Heart right ventricle (tissue), 16 donors: ENCODE results near the gene MTERF1. TPM values are rescaled to one million over a fixed set of nuclear protein-coding genes. Genes with fewer than 3 reads are reported as not detected.
A peak's percentile ranks its signal among the peaks of the same experiment; 100 is the strongest.

Experiments used
- ATAC-seq, 8 donors: fragments of 200-7000 bp; cut with Tn5 transposase; one replicate each; pipeline ENCODE4 v1.9.1; 2020; ENCODE audit warnings: mild to moderate bottlenecking in 8 of 8, moderate library complexity in 8 of 8, moderate number of reproducible peaks in 1 of 8
- DNase-seq, 2 donors: peaks; one replicate each; pipeline ENCODE4 v3.0.0-alpha.2; 2020
- H3K27ac ChIP-seq, 10 donors: fragments of 200-600 bp; sonication (generic) in 2 of 10; one replicate each; pipeline versions ENCODE4 v1.5.0 to v1.8.0; 2020 to 2022; ENCODE audit warnings: mild to moderate bottlenecking in 3 of 10
- H3K27me3 ChIP-seq, 7 donors: fragments of 200-600 bp; one replicate each; pipeline ENCODE4 v1.8.0; 2021 to 2022; ENCODE audit warnings: mild to moderate bottlenecking in 2 of 7
- H3K36me3 ChIP-seq, 9 donors: fragments of 200-600 bp; sonication (generic) in 1 of 9; one replicate each; pipeline versions ENCODE4 v1.5.0 to v1.8.0; 2020 to 2022; ENCODE audit warnings: mild to moderate bottlenecking in 2 of 9
- H3K4me1 ChIP-seq, 9 donors: fragments of 200-600 bp; sonication (generic) in 1 of 9; one replicate each; pipeline versions ENCODE4 v1.5.0 to v1.8.0; 2020 to 2022; ENCODE audit warnings: mild to moderate bottlenecking in 4 of 9
- H3K4me3 ChIP-seq, 10 donors: fragments of 200-600 bp; sonication (generic) in 2 of 10; one replicate each; pipeline versions ENCODE4 v1.5.0 to v1.8.0; 2020 to 2022; ENCODE audit warnings: mild to moderate bottlenecking in 7 of 10, moderate library complexity in 2 of 10
- H3K9me3 ChIP-seq, 11 donors: fragments of 200-600 bp in 10 of 11; sonication (generic) in 2 of 11; one replicate each; pipeline versions ENCODE4 v1.5.0 to v1.8.0; 2013 to 2022; ENCODE audit warnings: mild to moderate bottlenecking in 2 of 11, control low read depth in 1 of 11, moderate library complexity in 1 of 11
- CTCF ChIP-seq, 9 donors: fragments of 200-600 bp; sonication (generic) in 2 of 9; IDR thresholded peaks; one replicate each; pipeline versions ENCODE4 v1.5.0 to v1.8.0; 2021 to 2022; ENCODE audit warnings: antibody characterized with exemption in 9 of 9, mild to moderate bottlenecking in 5 of 9, moderate library complexity in 1 of 9
- WGBS, 2 donors: extraction: QIAGEN DNeasy Blood & Tissue Kit; methylation state at CpG; one replicate each; pipeline ENCODE4 v1.1.7; 2013; ENCODE audit warnings: inconsistent platforms in 1 of 2; 5-methylcytosine and 5-hydroxymethylcytosine counted together
- intact Hi-C, 10 donors: fragments of 100-400 bp; cut with DNase I; formaldehyde crosslinking; loops; one replicate each; pipeline versions ENCODE4 v1.11.1 to v1.14.2; 2022
- polyA plus RNA-seq, 2 donors: library from polyadenylated mRNA; stranded (reverse); fragments of 200-250 nt; gene quantifications; one replicate each; pipeline ENCODE4 v1.2.3, GENCODE V29; 2013
- total RNA-seq, 10 donors: library from RNA; stranded (reverse); fragmentation: NEBNext Ultra II Directional in 3 of 10; extraction: Animal tissue kit (Norgen Biotek cat#: 25700) in 3 of 10; gene quantifications; one replicate each; pipeline versions ENCODE4 v1.2.1 to v1.2.4, GENCODE V29; 2021 to 2023
- donor health status: Arrhythmogenic right ventricular cardiomyopathy.
- donor health status: ischemic (EF 13 %, LVEDD 7.1; RV severe dilation, severe dysfunction).
- donor health status: healthy with polysubstance abuse.
- donor health status: DM: no; HTN: yes; CAD: no.
- donor health status: DM: no; HTN: no; CAD: no.
- donor health status: ischemic (EF 25% LVEDD 6.9; RV normal size, moderate dysfunction).
- donor health status: ischemic (EF 25% LVEDD 5.7; RV mildly dilated, moderate dysfunction).
- donor health status: healthy.
- donor health status: DM: yes; HTN: yes; CAD: no.
- donor health status: Ischemic cardiomyopathy.
- donor health status: ischemic (EF 35%, LVEDD 5.7; RV mildly dilated, moderate dysfunction).
- donor health status: nonischemic (EF 11% LVEDD 7.7; RV severe dilation, severe dysfunction).
- donor health status: DM: yes; HTN: yes; CAD: no.
- donor health status: PGD.
- donor health status: ischemic (EF 29% LVEDD 5.4; RV normal size, mild dysfunction).
- donor health status: nonischemic (EF 23%, LVEDD 6.1; RV moderate dilation, normal function).

MTERF1 gene
- total and polyA plus RNA-seq, 12 donors, result 5.2 to 9.9 (median 7.1) TPM

- peak overlapping the region; percentile 59 to 91 (median 80) for H3K4me3 ChIP-seq
- intact Hi-C loops, result loop anchor here in 3 of 10 donors (2.0 to 10.0 kb wide), 4 partner anchors 61 to 795 kb away; partner anchors contain the start of genes AKAP9 (in 2 of the 3) and GATAD1 (in 1 of the 3)
- peaks cover 0 to 29% (median 23%) of the 10 kb centered on the region in 9 donors for H3K4me1 ChIP-seq
- no peaks in the 10 kb centered on the region for H3K9me3 ChIP-seq
- peaks cover 0 to 28% (median 0%) of the 10 kb centered on the region in 9 donors for H3K36me3 ChIP-seq
- 1 to 3% methylated on average over 9 of the region's 9 CpGs for WGBS, 2 donors
- H3K27me3 ChIP-seq, result no peaks in the 10 kb centered on the region
- ATAC-seq, result peak in 1 of 8 donors; percentile 2
- peak overlapping the region in 9 of 10 donors; percentile 8 to 84 (median 46) for H3K27ac ChIP-seq
- no peak for DNase-seq
- no peak for TF ChIP-seq CTCF (IDR thresholded peaks at IDR 0.05)
Measured at GRCh38 chr7:91880016-91880412, 488 bp downstream of the MTERF1 start.

GRCh38 chr7:91876391-91877133 is 3.9 kb downstream of the MTERF1 start:
- peak in 7 of 9 donors; percentile 16 to 63 (median 46) for TF ChIP-seq CTCF (IDR thresholded peaks at IDR 0.05)
- DNase-seq, result no peak
- intact Hi-C loops, result loop anchor here in 6 of 10 donors (5.0 to 10.0 kb wide), 3 partner anchors 568 to 792 kb away; partner anchors contain the start of gene GATAD1 (in 1 of the 6)
- Histone ChIP-seq H3K9me3 (no peaks in the 10 kb centered on the region), H3K4me3 (no peak overlapping the region), H3K36me3 (peaks cover 0 to 43% (median 0%) of the 10 kb centered on the region in 9 donors), H3K27ac (no peak overlapping the region), H3K4me1 (peaks cover 0 to 29% (median 23%) of the 10 kb centered on the region in 9 donors), H3K27me3 (no peaks in the 10 kb centered on the region)
- no peak for ATAC-seq
- WGBS, 2 donors, result 42 to 58% methylated on average over 4 of the region's 4 CpGs

GRCh38 chr7:91875851-91876250 is 4.7 kb downstream of the MTERF1 start:
- H3K36me3 ChIP-seq, result peaks cover 0 to 43% (median 0%) of the 10 kb centered on the region in 9 donors
- ATAC-seq (no peak), DNase-seq (no peak)
- no peaks in the 10 kb centered on the region for H3K27me3 ChIP-seq
- no peak for TF ChIP-seq CTCF (IDR thresholded peaks at IDR 0.05)
- no peak overlapping the region for H3K27ac ChIP-seq
- intact Hi-C loops, result loop anchor here in 6 of 10 donors (5.0 to 10.0 kb wide), 3 partner anchors 569 to 791 kb away; partner anchors contain the start of gene GATAD1 (in 1 of the 6)
- 89 to 92% methylated on average over 3 of the region's 3 CpGs for WGBS, 2 donors
- H3K4me3 ChIP-seq, result no peak overlapping the region
- H3K9me3 ChIP-seq, result no peaks in the 10 kb centered on the region
- H3K4me1 ChIP-seq, result peaks cover 0 to 29% (median 19%) of the 10 kb centered on the region in 9 donors

GRCh38 chr7:91872928-91873327 is 7.6 kb downstream of the MTERF1 start:
- Histone ChIP-seq H3K27ac (no peak overlapping the region), H3K27me3 (no peaks in the 10 kb centered on the region), H3K4me1 (peaks cover 0 to 11% (median 0%) of the 10 kb centered on the region in 9 donors), H3K36me3 (peaks cover 0 to 40% (median 0%) of the 10 kb centered on the region in 9 donors), H3K4me3 (no peak overlapping the region), H3K9me3 (no peaks in the 10 kb centered on the region)
- DNase-seq (no peak), ATAC-seq (no peak)
- TF ChIP-seq CTCF (IDR thresholded peaks at IDR 0.05), result no peak
- intact Hi-C loops, result loop anchor here in 5 of 10 donors (10.0 kb wide), 2 partner anchors 572 to 788 kb away; partner anchors contain the start of gene GATAD1 (in 1 of the 5)
